ENCODE data around the gene DNM3.
A peak's percentile ranks its signal among the peaks of the same experiment; 100 is the strongest.
"Not testable (repeated sequence)": the region's sequence is repeated elsewhere in the genome, so short reads cannot be mapped to it uniquely, and the experiment has no call there.

Gene DNM3

GRCh38 chr1:171985639-171986038, 144.3 kb downstream of the DNM3 start:
- no peak for DNase-seq

GRCh38 chr1:171988243-171988885, 147.1 kb downstream of the DNM3 start:
- DNase-seq: no peak

GRCh38 chr1:171990371-171990770, 149.1 kb downstream of the DNM3 start:
- no peak for DNase-seq

- no peak for DNase-seq
Measured at GRCh38 chr1:171994293-171994692, 153.0 kb downstream of the DNM3 start.

- no peak for DNase-seq
Measured at GRCh38 chr1:171995573-171995972, 154.3 kb downstream of the DNM3 start.

GRCh38 chr1:171997936-171998335, 156.6 kb downstream of the DNM3 start:
- DNase-seq: no peak

- no peak for DNase-seq
Measured at GRCh38 chr1:171998711-171999110, 157.4 kb downstream of the DNM3 start.

- no peak for DNase-seq
Measured at GRCh38 chr1:171999756-172000155, 158.5 kb downstream of the DNM3 start.

GRCh38 chr1:172001288-172001687, 160.0 kb downstream of the DNM3 start:
- DNase-seq: no peak

GRCh38 chr1:172002725-172003345, 161.5 kb downstream of the DNM3 start:
- peak; percentile 3 to 28 for DNase-seq

GRCh38 chr1:172003766-172004530, 162.7 kb downstream of the DNM3 start:
- no peak for DNase-seq

- DNase-seq: no peak
Measured at GRCh38 chr1:172004671-172005070, 163.4 kb downstream of the DNM3 start.

GRCh38 chr1:172005856-172006255, 164.6 kb downstream of the DNM3 start:
- no peak for DNase-seq

- DNase-seq: no peak
Measured at GRCh38 chr1:172006660-172007059, 165.4 kb downstream of the DNM3 start.

- no peak for DNase-seq
Measured at GRCh38 chr1:172018727-172019311, 177.5 kb downstream of the DNM3 start.

GRCh38 chr1:172019976-172020375, 178.7 kb downstream of the DNM3 start:
- DNase-seq: no peak

- DNase-seq: no peak
Measured at GRCh38 chr1:172024516-172024915, 183.2 kb downstream of the DNM3 start.

- DNase-seq: not testable (repeated sequence)
Measured at GRCh38 chr1:172024944-172025738, 183.8 kb downstream of the DNM3 start.

- DNase-seq: no peak
Measured at GRCh38 chr1:172040466-172040865, 199.2 kb downstream of the DNM3 start.

- no peak for DNase-seq
Measured at GRCh38 chr1:172041102-172041501, 199.8 kb downstream of the DNM3 start.

- no peak for DNase-seq
Measured at GRCh38 chr1:172041742-172042141, 200.4 kb downstream of the DNM3 start.

GRCh38 chr1:172043900-172044299, 202.6 kb downstream of the DNM3 start:
- DNase-seq: no peak

- DNase-seq: no peak
Measured at GRCh38 chr1:172051898-172052297, 210.6 kb downstream of the DNM3 start.
